H1 (cell line): ENCODE data around the gene ATP6V0A1.

Experiments used
- CEBPB ChIP-seq: IDR thresholded peaks from 2 replicates; pipeline ENCODE4 v1.6.1; 2012; ENCODE audit warnings: low read depth, low read length
- CHD2 ChIP-seq: IDR thresholded peaks from 2 replicates; pipeline ENCODE4 v1.6.1; 2012; ENCODE audit warnings: low read length, improper control_type of control experiment
- EZH2 ChIP-seq: fragments of 200-600 bp; sonication (generic); IDR thresholded peaks from 2 replicates; pipeline ENCODE4 v1.7.1; 2012; ENCODE audit warnings: low read depth, mild to moderate bottlenecking, moderate library complexity, low read length, inconsistent platforms; ENCODE audit not compliant: severe bottlenecking
- HDAC2 ChIP-seq, 2 experiments: fragments of 300-600 bp in 1 of 2; sonication (generic) in 1 of 2; IDR thresholded peaks; 2 replicates each; pipeline ENCODE4 v1.6.1; 2011 to 2012; ENCODE audit warnings: low read depth in 2 of 2, low read length in 2 of 2, mild to moderate bottlenecking in 2 of 2, moderate library complexity in 2 of 2, borderline replicate concordance in 1 of 2, inconsistent platforms in 1 of 2
- KDM1A ChIP-seq: fragments of 200-600, 300-600 bp; sonication (generic); IDR thresholded peaks from 2 replicates; pipeline ENCODE4 v1.7.1; 2016; ENCODE audit warnings: mild to moderate bottlenecking, low read length, borderline replicate concordance
- POLR2AphosphoS5 ChIP-seq: IDR thresholded peaks from 2 replicates; pipeline ENCODE4 v1.6.1; 2011; ENCODE audit warnings: low read depth, low read length
- SIX5 ChIP-seq: IDR thresholded peaks from 2 replicates; pipeline ENCODE4 v1.6.1; 2011; ENCODE audit warnings: mild to moderate bottlenecking, low read depth, low read length
- YY1 ChIP-seq: IDR thresholded peaks from 2 replicates; pipeline ENCODE4 v1.6.1; 2011; ENCODE audit warnings: low read depth, mild to moderate bottlenecking, low read length
- TF ChIP-seq, protein P1 (sequence below), 3 experiments: IDR thresholded peaks; 1 replicate in 2 of 3; 2 replicates in 1 of 3; pipeline versions ENCODE4 v1.5.1 to v1.6.1; 2011; ENCODE audit warnings: low read length in 3 of 3, mild to moderate bottlenecking in 3 of 3, inconsistent platforms in 2 of 3, low read depth in 1 of 3, moderate library complexity in 1 of 3; ENCODE audit not compliant: insufficient read depth in 1 of 3; ENCODE audit errors: control extremely low read depth in 1 of 3

DNA sequence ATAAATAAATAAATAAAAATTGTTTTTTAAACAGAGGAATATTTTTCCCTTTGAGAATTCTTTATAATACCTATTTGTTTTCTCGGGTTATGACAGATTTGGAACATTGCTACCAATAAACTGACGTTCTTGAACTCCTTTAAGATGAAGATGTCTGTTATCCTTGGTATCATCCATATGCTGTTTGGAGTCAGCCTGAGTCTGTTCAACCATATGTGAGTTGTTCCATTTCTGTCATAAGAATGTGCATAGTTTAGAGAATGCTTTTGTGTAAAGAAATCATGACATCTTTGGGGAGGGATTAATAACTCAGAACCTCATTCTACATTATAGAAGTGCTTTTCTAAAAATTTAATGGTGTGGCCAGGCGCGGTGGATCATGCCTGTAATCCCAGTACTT is 40.1 kb downstream of the ATP6V0A1 start:
- no peak for TF ChIP-seq EZH2
- no peak for TF ChIP-seq SIX5
- TF ChIP-seq, protein P1, sequence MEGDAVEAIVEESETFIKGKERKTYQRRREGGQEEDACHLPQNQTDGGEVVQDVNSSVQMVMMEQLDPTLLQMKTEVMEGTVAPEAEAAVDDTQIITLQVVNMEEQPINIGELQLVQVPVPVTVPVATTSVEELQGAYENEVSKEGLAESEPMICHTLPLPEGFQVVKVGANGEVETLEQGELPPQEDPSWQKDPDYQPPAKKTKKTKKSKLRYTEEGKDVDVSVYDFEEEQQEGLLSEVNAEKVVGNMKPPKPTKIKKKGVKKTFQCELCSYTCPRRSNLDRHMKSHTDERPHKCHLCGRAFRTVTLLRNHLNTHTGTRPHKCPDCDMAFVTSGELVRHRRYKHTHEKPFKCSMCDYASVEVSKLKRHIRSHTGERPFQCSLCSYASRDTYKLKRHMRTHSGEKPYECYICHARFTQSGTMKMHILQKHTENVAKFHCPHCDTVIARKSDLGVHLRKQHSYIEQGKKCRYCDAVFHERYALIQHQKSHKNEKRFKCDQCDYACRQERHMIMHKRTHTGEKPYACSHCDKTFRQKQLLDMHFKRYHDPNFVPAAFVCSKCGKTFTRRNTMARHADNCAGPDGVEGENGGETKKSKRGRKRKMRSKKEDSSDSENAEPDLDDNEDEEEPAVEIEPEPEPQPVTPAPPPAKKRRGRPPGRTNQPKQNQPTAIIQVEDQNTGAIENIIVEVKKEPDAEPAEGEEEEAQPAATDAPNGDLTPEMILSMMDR (IDR thresholded peaks at IDR 0.05; ENCODE audit: control extremely low read depth in 1 of 3, insufficient read depth in 1 of 3, low read depth in 1 of 3, low read length in 3 of 3) = no peak
- no peak for TF ChIP-seq HDAC2 (IDR thresholded peaks at IDR 0.05; ENCODE audit: borderline replicate concordance in 1 of 2, low read depth in 2 of 2, low read length in 2 of 2)
- TF ChIP-seq POLR2AphosphoS5 = no peak
- no peak for TF ChIP-seq YY1
- no peak for TF ChIP-seq CEBPB
- TF ChIP-seq CHD2 = no peak
- TF ChIP-seq KDM1A = no peak
